HG02870 (cell line): ENCODE data around the gene ATG7.
"Not testable (repeated sequence)": the region's sequence is repeated elsewhere in the genome, so short reads cannot be mapped to it uniquely, and the experiment has no call there.

Experiments used
- ATAC-seq: cut with Tn5 transposase; IDR thresholded peaks from one replicate; pipeline ENCODE4 v1.9.1; 2021; ENCODE audit warnings: mild to moderate bottlenecking, moderate library complexity; ENCODE audit not compliant: unreplicated experiment

Gene ATG7

DNA sequence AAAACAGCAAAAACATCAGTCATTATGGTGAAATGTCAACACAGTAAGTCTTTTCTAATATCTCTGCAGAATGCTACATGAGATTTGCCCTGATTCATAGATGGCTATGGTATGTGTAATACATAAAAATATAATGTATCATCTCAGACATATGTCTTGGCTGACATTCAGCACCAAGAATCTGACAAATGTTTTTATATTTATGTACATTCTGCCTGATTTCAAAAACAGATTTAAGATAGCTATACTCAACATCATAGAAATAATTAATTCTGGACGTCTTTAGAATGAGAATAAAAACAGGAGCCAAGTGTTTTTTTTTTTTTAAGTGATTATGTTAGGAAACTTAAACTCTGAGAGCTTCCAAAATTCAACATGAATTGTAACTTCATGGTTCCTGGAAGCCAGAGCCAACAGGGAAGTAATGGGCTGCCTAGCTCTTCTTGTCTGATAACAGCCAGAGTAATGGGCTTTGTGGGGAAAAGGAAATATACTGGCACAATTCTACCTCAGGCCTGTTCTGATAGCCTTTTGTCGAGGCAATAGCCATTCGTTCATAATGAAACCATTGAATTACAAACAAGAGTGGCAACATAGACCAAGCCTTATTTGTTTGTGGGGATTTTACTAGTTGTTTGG is 187.1 kb downstream of the ATG7 start:
- ATAC-seq, result no peak

GRCh38 chr3:11461226-11461625 is 189.0 kb downstream of the ATG7 start:
- ATAC-seq, result no peak

DNA sequence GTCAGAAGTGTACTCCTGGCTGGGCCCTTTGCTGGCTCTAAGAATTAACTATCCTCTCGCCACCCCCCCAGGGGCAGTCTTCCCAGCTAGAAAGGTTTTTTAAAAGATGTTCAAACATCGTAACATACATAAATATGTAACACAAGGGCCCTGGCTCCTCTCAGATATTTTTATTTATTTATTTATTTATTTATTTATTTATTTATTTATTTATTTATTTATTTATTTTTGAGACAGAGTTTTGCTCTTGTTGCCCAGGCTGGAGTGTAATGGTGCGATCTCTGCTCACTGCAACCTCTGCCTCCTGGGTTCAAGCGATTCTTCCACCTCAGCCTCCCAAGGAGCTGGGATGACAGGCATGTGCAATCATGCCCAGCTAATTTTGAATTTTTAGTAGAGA is 190.5 kb downstream of the ATG7 start:
- not testable (repeated sequence) for ATAC-seq

- ATAC-seq, result no peak
Measured at GRCh38 chr3:11463591-11463990, 191.4 kb downstream of the ATG7 start.

- no peak for ATAC-seq
Measured at GRCh38 chr3:11464356-11464755, 192.2 kb downstream of the ATG7 start.

DNA sequence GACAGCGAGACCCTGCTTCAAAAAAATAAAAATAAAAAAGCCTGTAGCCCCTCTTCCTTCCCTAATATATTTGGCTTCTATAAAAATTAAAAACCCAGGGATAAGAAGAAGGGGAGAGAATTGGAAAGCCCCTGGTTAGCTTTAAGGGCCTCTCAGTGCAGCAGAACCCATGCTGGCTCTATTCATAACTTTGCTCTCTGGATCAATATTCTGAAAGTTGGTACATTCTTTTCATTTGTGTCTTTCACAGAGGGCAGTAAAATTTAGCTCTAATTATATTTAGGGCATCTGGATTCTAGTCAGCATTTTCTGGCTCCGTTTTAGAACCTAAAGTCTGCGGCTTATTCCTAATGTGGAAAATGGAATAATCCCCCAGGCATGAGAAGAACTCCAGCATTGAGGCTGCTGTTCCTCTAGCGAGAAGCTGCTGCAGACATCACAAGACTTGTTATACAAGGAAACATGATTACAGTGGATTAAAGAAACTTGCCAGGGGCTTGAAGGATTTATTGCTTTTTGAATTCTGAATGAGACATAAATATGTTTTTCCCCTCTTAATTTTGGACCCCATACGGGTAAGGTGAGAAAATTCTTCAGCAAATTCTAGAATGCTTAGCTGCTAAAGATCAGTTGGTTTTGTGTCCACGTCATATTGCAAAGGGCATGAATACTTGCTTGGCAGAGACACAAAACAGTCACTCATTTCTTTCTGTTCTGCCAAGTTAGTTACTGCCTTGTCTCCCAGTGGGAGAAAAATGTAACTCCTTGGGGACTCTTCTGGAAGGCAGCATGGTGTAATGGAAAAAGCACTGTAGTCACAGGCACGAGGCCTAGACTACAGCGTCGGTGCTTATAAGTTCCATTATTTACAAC is 193.8 kb downstream of the ATG7 start:
- ATAC-seq, result no peak

GRCh38 chr3:11467875-11468274 is 195.7 kb downstream of the ATG7 start:
- no peak for ATAC-seq

DNA sequence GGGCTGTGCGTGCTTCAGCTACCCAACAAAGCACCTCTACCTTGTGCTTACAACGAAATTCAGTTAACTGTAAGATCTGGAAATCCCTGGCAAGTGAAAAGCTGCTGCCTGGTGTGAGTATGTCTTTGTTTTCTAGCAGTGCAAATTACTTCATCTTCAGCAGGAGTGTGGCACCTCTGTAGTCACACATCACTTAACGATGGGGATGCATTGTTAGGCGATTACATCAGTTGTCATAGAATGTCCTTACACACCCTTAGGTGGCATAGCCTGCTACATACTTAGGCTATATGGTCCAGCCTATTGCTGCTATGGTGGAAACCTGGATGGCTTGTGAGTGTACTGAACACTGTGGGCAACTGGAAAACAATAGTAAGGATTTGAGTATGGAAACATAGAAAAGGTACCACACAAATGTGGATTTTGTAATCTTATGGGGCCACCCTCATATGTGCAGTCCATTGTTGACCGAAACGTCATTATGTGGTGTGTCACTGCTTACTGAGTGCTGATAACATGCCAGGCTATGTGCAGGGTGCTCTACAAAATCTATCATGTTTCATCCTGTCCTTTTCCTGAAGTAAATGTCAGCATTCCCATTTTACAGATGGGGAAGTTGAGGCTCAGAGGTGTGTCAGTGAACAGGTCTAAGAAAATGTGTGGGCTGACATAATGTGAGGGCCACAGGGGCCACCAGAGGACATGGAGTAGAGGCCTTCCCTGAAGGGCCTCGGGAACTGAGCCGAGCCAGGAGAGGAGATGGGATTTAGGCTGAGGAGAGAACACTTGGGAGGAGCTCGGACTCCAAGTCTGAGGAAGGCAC is 198.0 kb downstream of the ATG7 start:
- no peak for ATAC-seq

GRCh38 chr3:11475324-11475723 is 203.1 kb downstream of the ATG7 start:
- no peak for ATAC-seq

GRCh38 chr3:11476735-11477144 is 204.5 kb downstream of the ATG7 start:
- ATAC-seq, result no peak

GRCh38 chr3:11477407-11477911 is 205.3 kb downstream of the ATG7 start:
- no peak for ATAC-seq

GRCh38 chr3:11478167-11478566 is 206.0 kb downstream of the ATG7 start:
- no peak for ATAC-seq

DNA sequence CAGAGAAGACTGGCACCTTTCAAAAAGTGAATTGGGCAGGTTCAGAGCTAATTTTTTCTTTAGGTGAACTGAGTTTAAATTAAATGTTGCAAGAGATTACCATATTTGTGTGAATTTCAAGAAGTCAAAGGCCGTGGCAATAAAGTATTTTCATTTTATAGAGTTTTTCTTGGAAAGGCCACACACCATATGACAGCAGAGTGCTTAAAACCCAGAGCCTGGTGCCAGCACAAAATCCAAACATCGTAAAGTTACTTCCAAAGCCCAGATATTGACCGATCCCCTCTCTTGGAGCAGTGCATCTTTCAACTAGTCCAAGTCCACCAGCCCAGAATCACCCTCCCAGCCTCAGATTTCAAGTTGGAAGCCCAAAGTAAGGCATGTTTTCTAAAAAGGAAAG is 207.0 kb downstream of the ATG7 start:
- ATAC-seq, result no peak

- no peak for ATAC-seq
Measured at GRCh38 chr3:11480663-11481298, 208.6 kb downstream of the ATG7 start.

GRCh38 chr3:11481556-11481955 is 209.4 kb downstream of the ATG7 start:
- no peak for ATAC-seq

- ATAC-seq, result no peak
Measured at GRCh38 chr3:11482021-11482420, 209.8 kb downstream of the ATG7 start.

DNA sequence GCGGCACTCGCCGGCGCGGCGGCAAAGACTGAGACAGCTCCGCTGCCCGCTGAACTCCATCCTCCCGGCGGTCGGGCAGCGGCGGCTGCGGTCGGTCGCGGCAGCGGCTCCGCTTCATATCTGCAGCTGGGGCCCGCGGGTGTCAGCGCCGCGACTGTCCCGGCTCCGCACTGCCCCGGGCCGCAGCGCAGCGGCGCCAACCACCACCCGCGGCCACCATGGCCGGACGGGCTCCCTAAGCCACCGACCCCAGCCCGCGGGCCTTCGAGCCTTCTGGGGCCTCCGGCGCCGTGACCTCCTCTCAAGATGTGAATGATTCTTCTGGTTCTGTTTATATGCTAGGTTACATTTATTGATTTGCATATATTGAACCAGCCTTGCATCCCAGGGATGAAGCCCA is 216.2 kb downstream of the ATG7 start:
- ATAC-seq, result not testable (repeated sequence)

DNA sequence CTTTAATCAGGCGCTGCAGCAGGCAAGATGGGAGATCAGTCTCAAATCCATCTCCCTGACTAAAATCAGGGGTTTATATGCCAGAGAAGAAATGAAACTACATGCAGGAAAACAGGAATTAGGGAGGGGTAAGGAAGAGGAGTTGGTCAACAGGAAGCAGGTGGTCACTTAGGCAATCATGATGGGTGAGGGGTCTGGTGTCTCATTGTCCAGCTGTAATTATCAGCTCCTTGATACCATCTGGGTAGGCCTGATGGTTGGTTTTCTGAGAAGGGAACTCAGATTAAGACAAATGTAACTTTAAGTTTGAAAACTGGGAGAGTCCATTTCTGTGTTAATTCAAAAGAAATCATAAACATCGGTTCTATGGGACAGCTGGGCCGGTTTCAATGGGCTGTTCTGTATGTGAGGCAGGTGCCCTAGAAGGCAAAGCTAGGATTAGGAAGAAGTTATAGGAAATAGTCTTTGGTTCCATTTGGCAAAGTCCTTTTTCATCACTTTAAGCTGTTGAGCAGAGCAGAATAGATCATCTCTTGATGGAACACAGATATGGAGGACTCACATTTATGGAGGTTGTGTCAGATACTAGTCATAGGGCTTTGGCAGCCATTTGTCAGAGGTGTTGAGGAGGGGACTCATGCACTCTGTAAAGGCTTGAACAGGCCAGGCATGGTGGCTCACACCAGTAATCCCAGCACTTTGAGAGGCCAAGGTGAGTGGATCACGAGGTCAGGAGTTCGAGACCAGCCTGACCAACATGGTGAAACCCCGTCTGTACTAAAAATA is 222.1 kb downstream of the ATG7 start:
- no peak for ATAC-seq

- ATAC-seq, result no peak
Measured at GRCh38 chr3:11495948-11496557, 223.9 kb downstream of the ATG7 start.

GRCh38 chr3:11498177-11498576 is 226.0 kb downstream of the ATG7 start:
- no peak for ATAC-seq
